Stimulated activated CD4-positive, alpha-beta T cell treated with anti-CD3 and anti-CD28 coated beads, Interleukin-4, amount 100 ng/mL, for 48 hours (primary cell): ENCODE results near the gene CSAD.
A peak's percentile ranks its signal among the peaks of the same experiment; 100 is the strongest.
"Not testable (repeated sequence)": the region's sequence is repeated elsewhere in the genome, so short reads cannot be mapped to it uniquely, and the experiment has no call there.

ENCODE experiments used
- DNase-seq, 2 donors: peaks; one replicate each; pipeline ENCODE4 v3.0.0-alpha.2; 2020; ENCODE audit warnings: low read depth in 2 of 2

Gene CSAD

GRCh38 chr12:53180931-53181645 lies 363 bp upstream of the CSAD start:
- peak; percentile 65 to 78 for DNase-seq

- no peak for DNase-seq
Observed at GRCh38 chr12:53179687-53180219, 972 bp downstream of the CSAD start.

- not testable (repeated sequence) for DNase-seq
Observed at GRCh38 chr12:53178803-53179202, 1.9 kb downstream of the CSAD start.

- DNase-seq, result not testable (repeated sequence)
Observed at GRCh38 chr12:53177447-53177846, 3.3 kb downstream of the CSAD start.

GRCh38 chr12:53176750-53177149 lies 4.0 kb downstream of the CSAD start:
- no peak for DNase-seq

- DNase-seq, result no peak
Observed at GRCh38 chr12:53174881-53175491, 5.7 kb downstream of the CSAD start.

- DNase-seq, result no peak
Observed at GRCh38 chr12:53173085-53173715, 7.5 kb downstream of the CSAD start.

GRCh38 chr12:53172352-53172751 lies 8.4 kb downstream of the CSAD start:
- DNase-seq, result no peak

- no peak for DNase-seq
Observed at GRCh38 chr12:53171725-53172329, 8.9 kb downstream of the CSAD start.

GRCh38 chr12:53170876-53171724 lies 9.6 kb downstream of the CSAD start:
- no peak for DNase-seq

GRCh38 chr12:53170215-53170614 lies 10.5 kb downstream of the CSAD start:
- DNase-seq, result no peak

GRCh38 chr12:53169644-53170043 lies 11.1 kb downstream of the CSAD start:
- DNase-seq, result no peak

GRCh38 chr12:53166837-53167236 lies 13.9 kb downstream of the CSAD start:
- no peak for DNase-seq

GRCh38 chr12:53163008-53163407 lies 17.7 kb downstream of the CSAD start:
- not testable (repeated sequence) for DNase-seq

GRCh38 chr12:53161119-53161911 lies 19.4 kb downstream of the CSAD start:
- DNase-seq, result no peak

- no peak for DNase-seq
Observed at GRCh38 chr12:53160673-53161072, 20.1 kb downstream of the CSAD start.

- DNase-seq, result no peak
Observed at GRCh38 chr12:53160000-53160399, 20.7 kb downstream of the CSAD start.

GRCh38 chr12:53159195-53159839 lies 21.4 kb downstream of the CSAD start:
- DNase-seq, result peak; percentile 89

- no peak for DNase-seq
Observed at GRCh38 chr12:53152390-53152789, 28.3 kb downstream of the CSAD start.

- DNase-seq, result no peak
Observed at GRCh38 chr12:53151039-53151438, 29.7 kb downstream of the CSAD start.
